ENCODE measurements around the gene CHD1. TPM values are rescaled to one million over a fixed set of nuclear protein-coding genes. Genes with fewer than 3 reads are reported as not detected.
"Not testable (repeated sequence)": the region's sequence is repeated elsewhere in the genome, so short reads cannot be mapped to it uniquely, and the experiment has no call there.

Gene CHD1
- total RNA-seq, 2 donors from 2014 or later = 38.5 to 52.9 TPM

GRCh38 chr5:98963019-98963418 lies 34.2 kb upstream of the CHD1 start:
- no peak overlapping the region for H3K27ac ChIP-seq
- DNase-seq (ENCODE audit: low spot score) = no peak
- WGBS = 83% methylated on average over 3 of the region's 3 CpGs
- no peak overlapping the region for H3K4me3 ChIP-seq
- no peaks in the 10 kb centered on the region for H3K27me3 ChIP-seq (replicated peaks; ENCODE audit: insufficient read depth)
- H3K4me1 ChIP-seq (replicated peaks) = no peaks in the 10 kb centered on the region
- H3K36me3 ChIP-seq = no peaks in the 10 kb centered on the region
- no peaks in the 10 kb centered on the region for H3K9me3 ChIP-seq
- TF ChIP-seq CTCF (IDR thresholded peaks at IDR 0.05) = no peak
- no peak for TF ChIP-seq POLR2AphosphoS5 (IDR thresholded peaks at IDR 0.05)
- TF ChIP-seq POLR2A (IDR thresholded peaks at IDR 0.05) = no peak
- intact Hi-C loops (cut with DNase I) = no loop called here

- H3K9me3 ChIP-seq = no peaks in the 10 kb centered on the region
- no peak overlapping the region for H3K4me3 ChIP-seq
- H3K4me1 ChIP-seq (replicated peaks) = no peaks in the 10 kb centered on the region
- no peaks in the 10 kb centered on the region for H3K27me3 ChIP-seq (replicated peaks; ENCODE audit: insufficient read depth)
- TF ChIP-seq POLR2A (IDR thresholded peaks at IDR 0.05) (no peak), CTCF (IDR thresholded peaks at IDR 0.05) (no peak), POLR2AphosphoS5 (IDR thresholded peaks at IDR 0.05) (no peak)
- no peak for DNase-seq (ENCODE audit: low spot score)
- intact Hi-C loops (cut with DNase I) = no loop called here
- H3K27ac ChIP-seq = no peak overlapping the region
- H3K36me3 ChIP-seq = no peaks in the 10 kb centered on the region
Observed at GRCh38 chr5:98962587-98962986, 33.8 kb upstream of the CHD1 start.

- TF ChIP-seq POLR2A (IDR thresholded peaks at IDR 0.05) (no peak), CTCF (IDR thresholded peaks at IDR 0.05) (no peak), POLR2AphosphoS5 (IDR thresholded peaks at IDR 0.05) (no peak)
- no peaks in the 10 kb centered on the region for H3K9me3 ChIP-seq
- H3K36me3 ChIP-seq = no peaks in the 10 kb centered on the region
- H3K27me3 ChIP-seq (replicated peaks; ENCODE audit: insufficient read depth) = no peaks in the 10 kb centered on the region
- intact Hi-C loops (cut with DNase I) = no loop called here
- no peak overlapping the region for H3K4me3 ChIP-seq
- no peak overlapping the region for H3K27ac ChIP-seq
- DNase-seq (ENCODE audit: low spot score) = no peak
- H3K4me1 ChIP-seq (replicated peaks) = no peaks in the 10 kb centered on the region
- WGBS = 92% methylated on average over 3 of the region's 3 CpGs
Observed at GRCh38 chr5:98961665-98962344, 33.0 kb upstream of the CHD1 start.

- no peaks in the 10 kb centered on the region for H3K4me1 ChIP-seq (replicated peaks)
- H3K9me3 ChIP-seq = no peaks in the 10 kb centered on the region
- no peak overlapping the region for H3K27ac ChIP-seq
- no peaks in the 10 kb centered on the region for H3K36me3 ChIP-seq
- intact Hi-C loops (cut with DNase I) = no loop called here
- H3K27me3 ChIP-seq (replicated peaks; ENCODE audit: insufficient read depth) = no peaks in the 10 kb centered on the region
- H3K4me3 ChIP-seq = no peak overlapping the region
- TF ChIP-seq POLR2AphosphoS5 (IDR thresholded peaks at IDR 0.05) (no peak), CTCF (IDR thresholded peaks at IDR 0.05) (no peak), POLR2A (IDR thresholded peaks at IDR 0.05) (no peak)
- no peak for DNase-seq (ENCODE audit: low spot score)
- WGBS = 56% methylated on average over 2 of the region's 2 CpGs
Observed at GRCh38 chr5:98957307-98957706, 28.5 kb upstream of the CHD1 start.

- H3K4me1 ChIP-seq (replicated peaks); H3K27ac ChIP-seq; H3K27me3 ChIP-seq (replicated peaks; ENCODE audit: insufficient read depth); H3K9me3 ChIP-seq; intact Hi-C loops (cut with DNase I); H3K4me3 ChIP-seq; DNase-seq (ENCODE audit: low spot score); H3K36me3 ChIP-seq: not testable (repeated sequence)
- WGBS = 88% methylated on average over 2 of the region's 3 CpGs
Observed at GRCh38 chr5:98955888-98956287, 27.1 kb upstream of the CHD1 start.

- DNase-seq (ENCODE audit: low spot score); intact Hi-C loops (cut with DNase I); H3K4me3 ChIP-seq; H3K9me3 ChIP-seq; H3K4me1 ChIP-seq (replicated peaks); H3K36me3 ChIP-seq; H3K27me3 ChIP-seq (replicated peaks; ENCODE audit: insufficient read depth); H3K27ac ChIP-seq: not testable (repeated sequence)
- 100% methylated on average over 1 of the region's 2 CpGs for WGBS
Observed at GRCh38 chr5:98955471-98955870, 26.7 kb upstream of the CHD1 start.

Data from prostate gland (tissue), 2 donors.